GM12878 (cell line): ENCODE data around the gene KIF2A. TPM values are rescaled to one million over a fixed set of nuclear protein-coding genes. Genes with fewer than 3 reads are reported as not detected.

ENCODE experiments used
- ATAC-seq: fragments of 200-7000 bp; cut with Tn5 transposase; 3 replicates; pipeline ENCODE4 v1.9.1; 2020; ENCODE audit warnings: mild to moderate bottlenecking, moderate library complexity
- BruUV-seq: library from RNA; stranded (reverse); fragments of 400-500 nt; replicated peaks from 2 replicates; lab custom pipeline; 2021; lab: Mats Ljungman, UMichigan
- CTCF ChIA-PET: fragments of 300-600 bp; sonication (Branson Sonifier 250); formaldehyde crosslinking; extraction: SDS; loops from one replicate; lab custom pipeline; 2021; ENCODE audit warnings: inconsistent platforms; lab: Yijun Ruan, JAX
- POLR2A ChIA-PET: fragments of 350-600 bp; formaldehyde crosslinking; extraction: SDS; loops from one replicate; lab custom pipeline; 2021; ENCODE audit warnings: inconsistent platforms; lab: Charles Lee
- RAD21 ChIA-PET: fragments of 300-600 bp; sonication (Branson Sonifier 250); formaldehyde crosslinking; loops from one replicate; lab custom pipeline; 2023; ENCODE audit warnings: antibody characterized with exemption; ENCODE audit not compliant: unreplicated experiment; lab: Charles Lee
- SMC1A ChIA-PET: fragments of 300-600 bp; sonication (Branson Sonifier 250); formaldehyde crosslinking; loops from one replicate; lab custom pipeline; 2023; ENCODE audit not compliant: unreplicated experiment, uncharacterized antibody; lab: Charles Lee
- DNase-seq: peaks from one replicate; pipeline ENCODE4 v3.0.0-alpha.2; 2011; ENCODE audit warnings: low read depth, low spot score
- FAIRE-seq: peaks from 3 replicates; lab custom pipeline; 2011; peaks lifted over from hg19 to GRCh38; lab: Jason Lieb, UNC
- H2AFZ ChIP-seq: 2 replicates; pipeline ENCODE4 v1.6.0; 2011; ENCODE audit warnings: low read depth, low read length, control low read depth; ENCODE audit not compliant: control insufficient read depth
- H3K27ac ChIP-seq: 2 replicates; pipeline ENCODE4 v1.5.1; 2011; ENCODE audit warnings: control low read depth; ENCODE audit not compliant: control insufficient read depth, insufficient read depth
- H3K27me3 ChIP-seq, 2 experiments: replicated peaks in 1 of 2; 2 replicates each; pipeline versions ENCODE4 v1.6.0 to v1.6.1; 2011; ENCODE audit warnings: low read length in 1 of 2; ENCODE audit not compliant: control insufficient read depth in 2 of 2, insufficient read depth in 2 of 2
- H3K36me3 ChIP-seq, 2 experiments: 2 replicates each; pipeline ENCODE4 v1.5.1; 2011; ENCODE audit warnings: low read length in 1 of 2; ENCODE audit not compliant: control insufficient read depth in 2 of 2, insufficient read depth in 2 of 2
- H3K4me1 ChIP-seq: 2 replicates; pipeline ENCODE4 v1.6.1; 2011; ENCODE audit warnings: mild to moderate bottlenecking, low read length, moderate library complexity, mixed read lengths; ENCODE audit not compliant: control insufficient read depth, insufficient read depth
- H3K4me2 ChIP-seq: 2 replicates; pipeline ENCODE4 v1.6.0; 2011; ENCODE audit warnings: control low read depth; ENCODE audit not compliant: control insufficient read depth, insufficient read depth
- H3K4me3 ChIP-seq: fragments of 200-600 bp; sonication (generic); 2 replicates; pipeline ENCODE4 v1.5.1; 2016
- H3K79me2 ChIP-seq: 2 replicates; pipeline ENCODE4 v1.6.0; 2011; ENCODE audit warnings: low read length; ENCODE audit not compliant: control insufficient read depth, insufficient read depth
- H3K9ac ChIP-seq: 2 replicates; pipeline ENCODE4 v1.8.0; 2011; ENCODE audit warnings: low read length, control low read depth, mixed read lengths; ENCODE audit not compliant: control insufficient read depth, insufficient read depth
- H3K9me3 ChIP-seq: replicated peaks from 3 replicates; pipeline ENCODE4 v1.5.1; 2011; ENCODE audit warnings: mild to moderate bottlenecking, low read length; ENCODE audit not compliant: control insufficient read depth, insufficient read depth
- H4K20me1 ChIP-seq: 2 replicates; pipeline ENCODE4 v1.6.0; 2011; ENCODE audit not compliant: control insufficient read depth, insufficient read depth
- BRCA1 ChIP-seq: IDR thresholded peaks from 2 replicates; pipeline ENCODE4 v1.6.1; 2011; ENCODE audit warnings: low read depth, low read length, improper control_type of control experiment
- E2F8 ChIP-seq: fragments of 450-650 bp; IDR thresholded peaks from 2 replicates; pipeline ENCODE4 v1.6.1; 2018; ENCODE audit warnings: mild to moderate bottlenecking, low read depth, moderate library complexity; ENCODE audit not compliant: partially characterized antibody
- EGR1 ChIP-seq, 2 experiments: IDR thresholded peaks; 1 replicate in 1 of 2; 2 replicates in 1 of 2; pipeline ENCODE4 v1.6.1; 2011 to 2012; ENCODE audit warnings: low read depth in 2 of 2, low read length in 2 of 2, borderline replicate concordance in 1 of 2, mild to moderate bottlenecking in 1 of 2, moderate library complexity in 1 of 2
- FOXK2 ChIP-seq: fragments of 450-650 bp; IDR thresholded peaks from 2 replicates; pipeline ENCODE4 v1.6.1; 2017; ENCODE audit warnings: mild to moderate bottlenecking, moderate library complexity
- GATAD2B ChIP-seq: fragments of 450-650 bp; conservative IDR thresholded peaks from 2 replicates; pipeline ENCODE4 v1.6.1; 2017; ENCODE audit warnings: low read depth, mild to moderate bottlenecking, moderate library complexity
- MTA2 ChIP-seq: fragments of 450-650 bp; IDR thresholded peaks from 2 replicates; pipeline ENCODE4 v1.6.1; 2016; ENCODE audit warnings: low read depth, mild to moderate bottlenecking, moderate library complexity
- MYB ChIP-seq: fragments of 150-350 bp; IDR thresholded peaks from 2 replicates; pipeline ENCODE4 v1.6.1; 2014; ENCODE audit warnings: mild to moderate bottlenecking, low read depth, low read length, borderline replicate concordance
- NBN ChIP-seq: fragments of 450-650 bp; IDR thresholded peaks from 2 replicates; pipeline ENCODE4 v1.6.1; 2016
- PAX5 ChIP-seq: IDR thresholded peaks from 2 replicates; pipeline ENCODE4 v1.6.1; 2011; ENCODE audit warnings: low read depth, low read length, borderline replicate concordance
- POLR2A ChIP-seq: IDR thresholded peaks from 2 replicates; pipeline ENCODE4 v1.6.1; 2011; ENCODE audit warnings: low read depth, mild to moderate bottlenecking, low read length
- TBL1XR1 ChIP-seq: IDR thresholded peaks from 2 replicates; pipeline ENCODE4 v1.6.1; 2012; ENCODE audit warnings: low read depth, low read length, improper control_type of control experiment
- WRNIP1 ChIP-seq: IDR thresholded peaks from 2 replicates; pipeline ENCODE4 v1.6.1; 2011; ENCODE audit warnings: low read depth, low read length, improper control_type of control experiment, borderline replicate concordance
- YBX1 ChIP-seq: fragments of 450-650 bp; IDR thresholded peaks from 2 replicates; pipeline ENCODE4 v1.6.1; 2016; ENCODE audit warnings: antibody characterized with exemption
- ZNF274 ChIP-seq: IDR thresholded peaks from one replicate; pipeline ENCODE4 v1.8.0; 2011; ENCODE audit not compliant: insufficient read length, insufficient read depth
- WGBS: methylation state at CpG from one replicate; pipeline ENCODE4 v1.1.6; 2016; ENCODE audit warnings: low lambda C conversion rate; ENCODE audit not compliant: insufficient replicate concordance, insufficient coverage; ENCODE audit errors: missing lambda C conversion rate; 5-methylcytosine and 5-hydroxymethylcytosine counted together
- in situ Hi-C: fragments of 300-500 bp; cut with MboI; formaldehyde crosslinking; loops from 9 replicates; pipeline ENCODE4 v1.14.3; 2018; ENCODE audit warnings: mixed read lengths
- intact Hi-C: fragments of 100-400 bp; cut with micrococcal nuclease; formaldehyde crosslinking; loops from one replicate; pipeline ENCODE4 v1.14.2; 2022; ENCODE audit not compliant: unreplicated experiment
- polyA plus RNA-seq, 11 experiments: library from polyadenylated mRNA; depleted of rRNA in 4 of 11; unstranded in 6 of 11; stranded (reverse) in 5 of 11; fragments of >200 nt; fragmentation: Nextera tagmentation in 4 of 11; fragmentation: Illumina TruSeq in 1 of 11; extraction: Ambion mirVana in 4 of 11; extraction: Trizol in 1 of 11; gene quantifications; 1 replicate in 1 of 11; 2 replicates in 10 of 11; pipeline versions ENCODE4 v1.2.1 to v1.2.3, GENCODE V29; 2011 to 2016; ENCODE audit warnings: inconsistent platforms in 2 of 11, missing spikeins in 2 of 11, low read depth in 1 of 11
- total RNA-seq, 4 experiments: library from RNA; depleted of rRNA in 3 of 4; stranded (reverse); fragments of >200 nt in 3 of 4; fragmentation: Illumina TruSeq in 1 of 4; extraction: Trizol in 1 of 4; gene quantifications; 2 replicates each; pipeline versions ENCODE4 v1.2.1 to v1.2.3, GENCODE V29; 2013 to 2021
- TF ChIP-seq, protein P1 (sequence below): fragments of 450-650 bp; IDR thresholded peaks from 2 replicates; pipeline ENCODE4 v1.6.1; 2017; ENCODE audit warnings: mild to moderate bottlenecking, low read depth, inconsistent platforms; ENCODE audit not compliant: poor library complexity, severe bottlenecking

KIF2A gene
- total and polyA plus RNA-seq, 10 of the 15 experiments (the other 5 are each of a cell fraction or from before 2014, with no cell fraction given) = 35.9 to 124 (median 80.1) TPM

DNA sequence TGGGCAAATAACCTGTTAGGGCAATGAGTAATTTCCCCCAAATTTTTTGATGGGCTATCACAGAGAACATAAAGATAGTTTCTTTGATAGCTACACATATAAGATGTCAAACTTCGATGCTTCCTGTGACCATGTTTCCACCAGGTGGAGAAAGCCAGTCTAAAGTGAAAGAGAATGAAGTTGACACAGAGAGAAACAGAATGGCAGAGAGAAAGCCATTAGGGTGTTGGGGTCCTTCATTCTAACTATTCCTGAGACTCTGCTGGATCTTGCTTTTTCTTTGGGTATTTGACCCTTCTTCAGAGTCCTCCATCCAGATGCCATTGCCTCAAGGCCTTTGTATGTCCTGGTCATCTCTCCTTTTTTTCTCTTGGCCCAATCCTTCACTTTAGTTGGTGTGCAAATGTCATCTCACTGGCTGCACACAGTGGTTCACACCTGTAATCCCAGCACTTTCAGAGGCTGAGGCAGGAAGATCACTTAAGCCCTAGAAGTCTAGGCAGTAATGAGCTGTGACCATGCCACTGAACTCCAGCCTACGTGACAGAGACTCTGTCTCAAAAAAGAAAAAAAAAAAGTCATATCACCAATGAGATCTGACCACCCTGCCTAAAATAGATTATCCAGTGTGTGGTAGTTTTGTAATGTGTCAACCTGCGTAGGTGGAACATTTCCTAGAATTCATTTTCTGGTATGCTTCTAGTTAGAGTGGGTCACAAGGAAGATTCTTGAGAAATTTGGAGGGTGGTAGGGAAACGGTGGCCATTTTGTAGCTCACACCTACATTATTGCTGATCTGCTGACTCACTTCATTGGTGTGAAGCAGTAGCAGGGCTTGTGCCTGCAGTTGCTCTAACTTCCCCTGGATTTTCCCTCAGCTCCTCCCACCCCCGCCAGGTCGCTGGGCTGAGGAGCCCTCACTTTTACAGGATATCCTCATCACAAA lies 20.8 kb upstream of the KIF2A start (continued):
- TF ChIP-seq GATAD2B (0 out of 2 replicates have a peak, but pooled peaks have one; percentile 47), YBX1 (no peak), PAX5 (peak; percentile 64; the same call in 1 of the 2 replicates), TBL1XR1 (peak; percentile 24; the same call in 1 of the 2 replicates), MTA2 (peak; percentile 83), WRNIP1 (no peak)

DNA sequence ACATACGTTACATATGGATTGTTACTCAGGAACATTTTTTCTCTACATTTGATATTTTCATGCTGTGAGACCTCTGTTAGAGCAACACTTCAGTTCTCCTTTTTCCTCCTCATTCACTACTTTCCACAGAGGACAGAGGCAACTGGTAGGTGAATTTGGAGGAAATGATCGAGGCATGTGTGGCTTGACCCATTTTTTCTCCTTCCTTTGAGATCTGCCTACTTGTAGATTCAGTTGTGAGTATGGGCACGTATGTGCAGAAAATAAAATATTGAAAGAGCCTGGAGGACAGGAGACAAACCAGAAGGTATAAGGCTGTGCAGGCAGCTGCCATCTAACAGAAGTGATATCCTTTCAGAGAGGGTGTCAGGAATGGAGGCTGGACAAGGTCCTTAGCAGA lies 19.2 kb upstream of the KIF2A start:
- in situ Hi-C loops = no loop called here

More for the DNA sequence above, 19.2 kb upstream of the KIF2A start:
- Histone ChIP-seq H3K4me3 (no peak overlapping the region), H3K9ac (no peak overlapping the region), H4K20me1 (no peaks in the 10 kb centered on the region), H2AFZ (no peak overlapping the region), H3K27ac (no peak overlapping the region), H3K9me3 (peaks cover 8% of the 10 kb centered on the region; the same call in 2 of the 3 replicates), H3K79me2 (no peaks in the 10 kb centered on the region), H3K36me3 (no peaks in the 10 kb centered on the region), H3K4me1 (peaks cover 12% of the 10 kb centered on the region), H3K27me3 (no peaks in the 10 kb centered on the region), H3K4me2 (no peak overlapping the region)
- DNase-seq (no peak), ATAC-seq (no peak), FAIRE-seq (no peak)
- no TSS peak for BruUV-seq
- CTCF ChIA-PET = interaction anchor here (2.4 kb wide), 1 partner anchor 10 kb away, joined by 7 read pairs; no protein-coding TSS in a partner anchor
- RAD21 ChIA-PET = no interaction called here
- TF ChIP-seq BRCA1 (no peak), POLR2A (no peak), E2F8 (no peak), NBN (no peak), EGR1 (IDR thresholded peaks at IDR 0.05; ENCODE audit: borderline replicate concordance in 1 of 2, low read depth in 2 of 2, low read length in 2 of 2) (no peak), TBL1XR1 (no peak), MYB (no peak), FOXK2 (no peak), ZNF274 (no peak)
- TF ChIP-seq, protein P1, sequence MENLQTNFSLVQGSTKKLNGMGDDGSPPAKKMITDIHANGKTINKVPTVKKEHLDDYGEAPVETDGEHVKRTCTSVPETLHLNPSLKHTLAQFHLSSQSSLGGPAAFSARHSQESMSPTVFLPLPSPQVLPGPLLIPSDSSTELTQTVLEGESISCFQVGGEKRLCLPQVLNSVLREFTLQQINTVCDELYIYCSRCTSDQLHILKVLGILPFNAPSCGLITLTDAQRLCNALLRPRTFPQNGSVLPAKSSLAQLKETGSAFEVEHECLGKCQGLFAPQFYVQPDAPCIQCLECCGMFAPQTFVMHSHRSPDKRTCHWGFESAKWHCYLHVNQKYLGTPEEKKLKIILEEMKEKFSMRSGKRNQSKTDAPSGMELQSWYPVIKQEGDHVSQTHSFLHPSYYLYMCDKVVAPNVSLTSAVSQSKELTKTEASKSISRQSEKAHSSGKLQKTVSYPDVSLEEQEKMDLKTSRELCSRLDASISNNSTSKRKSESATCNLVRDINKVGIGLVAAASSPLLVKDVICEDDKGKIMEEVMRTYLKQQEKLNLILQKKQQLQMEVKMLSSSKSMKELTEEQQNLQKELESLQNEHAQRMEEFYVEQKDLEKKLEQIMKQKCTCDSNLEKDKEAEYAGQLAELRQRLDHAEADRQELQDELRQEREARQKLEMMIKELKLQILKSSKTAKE = no peak
- SMC1A ChIA-PET = interaction anchor here (1.7 to 2.3 kb wide), 2 partner anchors 11 to 28 kb away, joined by 5 to 16 read pairs; no protein-coding TSS in a partner anchor
- WGBS = 93% methylated on average over 3 of the region's 3 CpGs
- POLR2A ChIA-PET = no interaction called here
- intact Hi-C loops = no loop called here
